ENCODE measurements around the gene PKNOX1. TPM values are rescaled to one million over a fixed set of nuclear protein-coding genes. Genes with fewer than 3 reads are reported as not detected.

Gene PKNOX1
- total and polyA plus RNA-seq, 2 donors from 2014 or later: 7.9 to 25.2 TPM

GRCh38 chr21:42973309-42973990 lies 912 bp upstream of the PKNOX1 start:
- Histone ChIP-seq H3K9ac (ENCODE audit: low read length in 3 of 3) (peak overlapping the region; percentile 30 to 88 (median 86)), H3K36me3 (ENCODE audit: control insufficient read depth in 2 of 3, insufficient read depth in 3 of 3, low read length in 3 of 3) (no peaks in the 10 kb centered on the region), H3K4me1 (ENCODE audit: control insufficient read depth in 2 of 3, insufficient read depth in 2 of 3, low read depth in 1 of 3, low read length in 3 of 3) (peaks cover 0 to 12% (median 4%) of the 10 kb centered on the region in 3 donors), H3K27me3 (ENCODE audit: control insufficient read depth, insufficient read depth, low read length) (no peaks in the 10 kb centered on the region), H3K9me3 (ENCODE audit: control insufficient read depth in 2 of 3, insufficient read depth in 1 of 3, low read length in 3 of 3) (no peaks in the 10 kb centered on the region), H3K27ac (ENCODE audit: low read depth in 2 of 2, low read length in 2 of 2) (peak overlapping the region; percentile 88), H3K4me3 (ENCODE audit: low read length in 3 of 3) (peak overlapping the region; percentile 54 to 80 (median 73))
- intact Hi-C loops (cut with DNase I): no loop called here
- DNase-seq: peak in 2 of 5 donors; percentile 69 to 73
- TF ChIP-seq CTCF (IDR thresholded peaks at IDR 0.05; ENCODE audit: borderline replicate concordance, extremely low read depth, insufficient read depth): no peak
- FAIRE-seq: no peak

GRCh38 chr21:42974832-42975820 lies 764 bp downstream of the PKNOX1 start:
- TF ChIP-seq CTCF (IDR thresholded peaks at IDR 0.05; ENCODE audit: borderline replicate concordance, extremely low read depth, insufficient read depth): no peak
- peak overlapping the region; percentile 80 to 98 (median 94) for H3K9ac ChIP-seq (ENCODE audit: low read length in 3 of 3)
- H3K27ac ChIP-seq (ENCODE audit: low read depth in 2 of 2, low read length in 2 of 2): peak overlapping the region; percentile 89 to 97
- intact Hi-C loops (cut with DNase I): no loop called here
- H3K4me3 ChIP-seq (ENCODE audit: low read length in 3 of 3): peak overlapping the region; percentile 87 to 92 (median 90)
- H3K27me3 ChIP-seq (ENCODE audit: control insufficient read depth, insufficient read depth, low read length): no peaks in the 10 kb centered on the region
- peaks cover 0 to 12% (median 4%) of the 10 kb centered on the region in 3 donors for H3K4me1 ChIP-seq (ENCODE audit: control insufficient read depth in 2 of 3, insufficient read depth in 2 of 3, low read depth in 1 of 3, low read length in 3 of 3)
- no peaks in the 10 kb centered on the region for H3K36me3 ChIP-seq (ENCODE audit: control insufficient read depth in 2 of 3, insufficient read depth in 3 of 3, low read length in 3 of 3)
- no peak for FAIRE-seq
- peak; percentile 56 to 87 (median 82) for DNase-seq
- H3K9me3 ChIP-seq (ENCODE audit: control insufficient read depth in 2 of 3, insufficient read depth in 1 of 3, low read length in 3 of 3): no peaks in the 10 kb centered on the region

- H3K27me3 ChIP-seq (ENCODE audit: control insufficient read depth, insufficient read depth, low read length): no peaks in the 10 kb centered on the region
- intact Hi-C loops (cut with DNase I): no loop called here
- H3K36me3 ChIP-seq (ENCODE audit: control insufficient read depth in 2 of 3, insufficient read depth in 3 of 3, low read length in 3 of 3): no peaks in the 10 kb centered on the region
- H3K4me3 ChIP-seq (ENCODE audit: low read length in 3 of 3): peak overlapping the region; percentile 87 to 92 (median 90)
- H3K4me1 ChIP-seq (ENCODE audit: control insufficient read depth in 2 of 3, insufficient read depth in 2 of 3, low read depth in 1 of 3, low read length in 3 of 3): peaks cover 0 to 12% (median 4%) of the 10 kb centered on the region in 3 donors
- H3K27ac ChIP-seq (ENCODE audit: low read depth in 2 of 2, low read length in 2 of 2): peak overlapping the region; percentile 89 to 97
- FAIRE-seq (no peak), DNase-seq (no peak)
- H3K9me3 ChIP-seq (ENCODE audit: control insufficient read depth in 2 of 3, insufficient read depth in 1 of 3, low read length in 3 of 3): no peaks in the 10 kb centered on the region
- peak overlapping the region; percentile 80 to 98 (median 94) for H3K9ac ChIP-seq (ENCODE audit: low read length in 3 of 3)
- TF ChIP-seq CTCF (IDR thresholded peaks at IDR 0.05; ENCODE audit: borderline replicate concordance, extremely low read depth, insufficient read depth): no peak
Measured at GRCh38 chr21:42975886-42976608, 1.7 kb downstream of the PKNOX1 start.

Measured in kidney (tissue), 14 donors.